Measurements from ENCODE around the gene KAZALD1.
"Not testable (repeated sequence)": the region's sequence is repeated elsewhere in the genome, so short reads cannot be mapped to it uniquely, and the experiment has no call there.

KAZALD1 gene

DNA sequence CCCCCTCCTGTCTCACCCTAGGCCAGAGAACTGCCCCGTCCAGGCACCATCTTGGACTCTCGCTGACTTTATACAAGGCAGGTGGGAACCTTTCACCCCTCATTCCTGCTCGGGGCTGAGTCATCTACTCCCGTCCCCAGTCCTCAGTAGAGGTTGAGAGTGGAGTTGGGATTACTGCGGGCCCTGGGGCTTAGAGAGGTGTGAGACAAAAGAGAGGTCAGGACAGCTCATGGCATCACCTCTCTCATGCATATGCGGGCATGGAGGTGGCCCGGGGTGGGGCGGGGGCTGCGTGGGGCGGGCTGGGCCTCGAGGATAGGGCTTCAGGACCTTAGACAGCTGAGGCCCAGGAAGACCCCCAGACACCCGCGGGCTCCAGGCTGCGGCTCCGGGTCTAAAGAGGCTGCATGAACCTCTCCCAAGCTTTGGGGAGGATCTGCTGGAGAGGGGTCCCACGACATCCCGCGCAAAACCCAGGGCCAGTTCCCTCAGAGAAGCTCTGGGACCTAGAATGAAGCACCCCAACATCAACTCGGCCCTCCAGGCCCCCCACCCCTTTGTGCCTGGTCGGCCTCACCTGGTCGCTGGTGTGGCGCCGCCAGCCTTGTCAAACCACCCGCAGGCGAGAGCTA is 31.2 kb upstream of the KAZALD1 start:
- no peak for DNase-seq

DNA sequence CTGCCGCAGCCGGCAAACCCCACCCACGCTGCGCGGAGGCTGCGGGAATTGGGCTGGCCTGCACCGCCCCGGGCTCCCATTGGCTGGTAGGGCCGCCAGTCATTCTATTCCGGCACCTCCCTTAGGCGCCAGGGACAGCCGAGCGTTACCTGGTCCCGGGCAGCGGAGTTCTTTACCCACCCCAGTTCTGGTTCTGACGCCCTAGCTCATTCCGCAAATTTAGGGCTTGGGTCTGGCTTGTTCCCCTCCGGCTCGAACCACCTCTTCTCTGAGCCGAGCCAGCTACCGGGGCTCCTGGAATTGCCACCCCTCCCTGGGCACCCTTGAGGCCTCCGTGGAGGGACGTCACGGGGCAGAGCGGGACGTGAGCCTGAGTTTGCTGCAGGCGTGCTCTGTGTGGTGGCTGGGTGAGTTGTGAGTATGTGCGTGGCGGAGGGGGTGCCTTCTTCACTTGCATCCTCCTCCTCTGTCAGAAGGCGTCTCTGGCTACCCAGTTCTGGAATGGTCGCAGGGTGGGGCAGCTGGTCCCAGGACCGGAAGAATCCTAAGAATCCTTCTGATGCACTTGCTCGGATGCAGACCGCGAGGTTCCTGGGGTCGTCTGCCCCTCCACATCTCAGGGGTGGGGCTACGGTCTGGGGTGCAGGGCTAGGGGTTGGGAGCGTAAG is 30.5 kb upstream of the KAZALD1 start, which contains the start of the genes PDZD7 and SFXN3:
PDZD7 (minus strand) TSS at position 2 of the 668 bp plus-strand sequence. CDS start 910 bp downstream, outside the sequence.
SFXN3 (plus strand) TSS at position 107 of the 668 bp plus-strand sequence. CDS start 3,461 bp downstream, outside the sequence.
- peak; percentile 97 for DNase-seq

- DNase-seq = peak; percentile 83
Measured at GRCh38 chr10:101031796-101032636, 29.8 kb upstream of the KAZALD1 start.

DNA sequence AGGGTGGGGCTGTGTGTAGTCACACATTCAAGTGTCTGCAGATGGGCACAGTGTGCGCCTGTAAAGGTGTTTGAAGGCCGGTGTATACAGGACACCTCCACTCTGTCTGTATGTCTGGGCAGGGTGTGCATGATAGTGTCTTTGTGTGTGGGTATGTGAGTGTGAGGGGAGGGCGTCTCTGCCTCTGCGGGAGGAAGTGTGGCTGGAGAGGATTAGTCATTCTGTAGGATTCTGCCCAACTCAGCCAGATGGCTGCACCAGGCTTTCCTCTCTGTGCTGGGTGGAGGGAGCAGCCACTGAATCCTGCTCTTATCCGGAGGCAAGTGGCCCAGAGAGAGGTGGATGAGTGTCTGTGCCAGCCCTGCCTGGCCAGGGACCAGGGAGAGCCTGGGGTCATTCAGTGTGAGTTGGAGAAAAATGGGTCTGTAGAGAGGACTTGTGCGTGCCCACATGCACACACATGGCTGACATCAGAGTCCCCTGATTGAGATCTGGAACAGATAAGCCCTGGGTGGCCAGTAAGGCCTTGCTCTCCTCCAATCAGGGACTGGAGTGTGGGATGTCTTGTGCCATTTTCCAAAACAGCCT is 29.1 kb upstream of the KAZALD1 start:
- DNase-seq = peak; percentile 59

GRCh38 chr10:101033276-101033675 is 28.5 kb upstream of the KAZALD1 start:
- DNase-seq = no peak

GRCh38 chr10:101034404-101034803 is 27.4 kb upstream of the KAZALD1 start:
- not testable (repeated sequence) for DNase-seq

DNA sequence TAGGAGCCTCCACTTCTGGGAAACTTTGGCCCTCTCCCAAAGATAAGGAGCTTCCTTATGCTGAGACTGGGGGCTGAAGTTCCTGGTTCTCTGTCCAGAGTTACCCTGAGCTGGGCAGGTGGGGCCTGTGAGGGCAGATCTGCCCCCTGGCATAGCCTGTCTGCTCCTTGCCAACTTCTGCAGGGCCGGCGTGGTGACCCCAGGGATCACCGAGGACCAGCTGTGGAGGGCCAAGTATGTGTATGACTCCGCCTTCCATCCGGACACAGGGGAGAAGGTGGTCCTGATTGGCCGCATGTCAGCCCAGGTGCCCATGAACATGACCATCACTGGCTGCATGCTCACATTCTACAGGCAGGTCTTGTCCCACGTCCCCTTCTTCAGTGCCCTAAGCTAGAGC is 26.5 kb upstream of the KAZALD1 start:
- no peak for DNase-seq

GRCh38 chr10:101035916-101036702 is 25.7 kb upstream of the KAZALD1 start:
- no peak for DNase-seq

DNA sequence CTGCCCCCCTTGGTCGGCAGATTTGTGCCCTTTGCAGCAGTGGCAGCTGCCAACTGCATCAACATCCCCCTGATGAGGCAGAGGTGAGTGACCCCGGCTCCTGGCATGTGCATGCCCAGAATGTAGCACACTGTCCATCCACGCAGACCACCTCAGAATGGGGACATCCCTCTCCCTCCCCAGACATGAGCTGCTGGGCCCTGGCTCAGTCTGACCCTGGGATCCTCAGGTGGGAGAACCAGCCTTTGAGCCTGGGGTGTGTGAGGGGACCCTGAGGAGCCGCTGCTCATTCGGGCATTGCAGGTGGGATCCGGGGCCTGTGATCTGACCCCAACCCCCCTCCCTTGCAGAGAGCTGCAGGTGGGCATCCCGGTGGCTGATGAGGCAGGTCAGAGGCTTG is 25.1 kb upstream of the KAZALD1 start:
- DNase-seq = no peak

GRCh38 chr10:101038484-101038883 is 23.3 kb upstream of the KAZALD1 start:
- DNase-seq = no peak

DNA sequence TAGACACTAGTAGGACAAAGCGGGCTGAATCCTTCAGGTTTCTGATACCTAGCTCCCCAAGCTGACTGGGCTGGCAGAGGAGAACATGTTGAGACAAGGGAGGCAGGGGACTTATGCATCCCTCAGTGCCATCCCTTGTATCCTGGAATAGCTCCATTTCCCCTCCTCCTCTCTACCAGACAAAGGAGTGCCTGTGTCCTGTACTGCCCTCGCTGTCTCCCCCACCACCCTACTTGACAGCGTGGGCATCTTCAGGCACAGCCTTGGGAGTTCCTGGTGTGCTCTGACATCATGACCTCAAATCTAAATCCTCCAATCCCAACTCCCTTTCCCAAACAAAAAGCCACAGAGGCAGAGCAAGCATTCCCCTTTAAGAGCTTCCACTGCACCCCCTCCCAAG is 21.7 kb upstream of the KAZALD1 start:
- DNase-seq = no peak

- no peak for DNase-seq
Measured at GRCh38 chr10:101040851-101041250, 20.9 kb upstream of the KAZALD1 start.

- peak; percentile 70 for DNase-seq
Measured at GRCh38 chr10:101041252-101041761, 20.5 kb upstream of the KAZALD1 start.

- DNase-seq = no peak
Measured at GRCh38 chr10:101042118-101042517, 19.7 kb upstream of the KAZALD1 start.

- peak; percentile 73 for DNase-seq
Measured at GRCh38 chr10:101042667-101043362, 19.0 kb upstream of the KAZALD1 start.

DNA sequence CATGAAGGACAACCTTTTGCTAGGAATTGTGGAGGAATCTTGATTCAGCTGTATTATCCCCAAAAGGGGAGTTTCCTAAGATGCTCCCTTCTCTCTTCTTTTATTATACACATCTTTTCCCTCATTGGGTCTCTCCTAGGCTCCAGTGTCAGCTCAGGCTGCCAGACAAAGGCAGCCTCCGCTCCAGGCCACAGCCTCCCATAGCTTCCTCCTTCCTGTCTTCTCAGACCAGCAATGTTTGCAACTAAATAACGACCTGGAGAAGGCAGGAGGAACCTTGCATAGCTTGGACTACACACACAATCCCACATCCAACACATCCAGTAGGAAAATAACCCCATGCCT is 18.5 kb upstream of the KAZALD1 start:
- DNase-seq = no peak

DNA sequence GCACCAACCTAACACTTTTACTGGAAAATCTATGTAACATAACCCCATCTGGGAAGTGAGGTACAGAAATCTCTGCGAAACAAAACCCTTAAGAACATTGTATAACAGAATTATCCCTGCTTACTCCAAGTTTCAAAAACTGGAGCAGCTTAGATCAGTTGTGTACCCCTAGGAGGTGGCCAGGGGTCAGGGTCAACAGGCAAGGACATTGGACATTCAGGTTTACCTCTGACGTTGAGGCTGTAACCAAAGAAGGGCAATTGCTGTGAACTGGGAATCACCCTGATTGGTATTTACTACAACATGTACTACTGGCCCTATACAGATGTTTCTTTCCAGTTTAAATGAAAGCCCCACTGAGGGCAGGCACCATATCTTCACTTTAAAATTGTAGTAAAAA is 17.7 kb upstream of the KAZALD1 start:
- no peak for DNase-seq

GRCh38 chr10:101046332-101047238 is 15.2 kb upstream of the KAZALD1 start:
- no peak for DNase-seq

DNA sequence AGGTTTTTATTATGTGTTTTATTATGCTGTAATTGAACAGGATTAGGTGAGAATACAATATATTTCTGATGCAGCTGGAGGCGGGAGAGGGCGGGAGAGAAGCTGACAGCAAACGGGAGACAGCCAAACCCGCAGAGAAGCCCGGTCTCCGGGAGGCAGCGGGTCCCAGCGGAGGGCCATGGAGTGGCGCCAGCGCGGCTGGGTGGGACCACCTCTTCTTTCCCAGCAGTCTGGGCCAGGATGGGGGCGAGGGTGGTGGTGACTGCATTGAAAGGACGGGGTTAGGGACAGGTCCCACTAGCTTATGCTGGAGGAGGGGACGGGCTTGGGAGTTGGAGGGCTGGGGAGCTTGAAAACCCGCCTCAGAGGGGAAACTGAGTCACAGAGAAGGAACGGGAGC is 14.5 kb upstream of the KAZALD1 start:
- DNase-seq = no peak
